Duodenal mucosa (tissue), 2 donors: ENCODE results near the gene CLEC4F.

Experiments
- H3K27ac ChIP-seq: one replicate; pipeline ENCODE4 v1.7.0; 2013; ENCODE audit warnings: low read depth, low read length
- H3K27me3 ChIP-seq, 2 donors: one replicate each; pipeline ENCODE4 v1.7.0; 2013; ENCODE audit warnings: low read length in 2 of 2, control low read depth in 1 of 2; ENCODE audit not compliant: insufficient read depth in 2 of 2, control insufficient read depth in 1 of 2
- H3K36me3 ChIP-seq, 2 donors: one replicate each; pipeline ENCODE4 v1.7.0; 2013; ENCODE audit warnings: low read length in 2 of 2, control low read depth in 1 of 2; ENCODE audit not compliant: insufficient read depth in 2 of 2, control insufficient read depth in 1 of 2
- H3K4me1 ChIP-seq, 2 donors: one replicate each; pipeline ENCODE4 v1.7.0; 2013; ENCODE audit warnings: low read length in 2 of 2, control low read depth in 1 of 2; ENCODE audit not compliant: insufficient read depth in 2 of 2, control insufficient read depth in 1 of 2
- H3K4me3 ChIP-seq, 2 donors: one replicate each; pipeline ENCODE4 v1.7.0; 2013; ENCODE audit warnings: low read length in 2 of 2, low read depth in 1 of 2
- H3K9ac ChIP-seq, 2 donors: one replicate each; pipeline ENCODE4 v1.7.0; 2013; ENCODE audit warnings: low read length in 2 of 2, low read depth in 1 of 2
- H3K9me3 ChIP-seq, 2 donors: one replicate each; pipeline ENCODE4 v1.7.0; 2013; ENCODE audit warnings: low read length in 2 of 2, control low read depth in 1 of 2; ENCODE audit not compliant: control insufficient read depth in 1 of 2

CLEC4F gene

GRCh38 chr2:70820499-70820898, at the start of gene CLEC4F:
Gene CLEC4F (minus strand): TSS chr2:70820599. CDS start chr2:70820523, 76 bp downstream.
- no peak within 1 kb of the TSS for H3K4me3 ChIP-seq
- no peak within 1 kb of the TSS for H3K9ac ChIP-seq
- H3K27me3 ChIP-seq = peaks cover 0 to 5% of the 10 kb centered on the region in 2 donors
- H3K36me3 ChIP-seq = no peaks in the 10 kb centered on the region
- H3K4me1 ChIP-seq = no peaks in the 10 kb centered on the region
- no peak within 1 kb of the TSS for H3K27ac ChIP-seq
- H3K9me3 ChIP-seq = no peaks in the 10 kb centered on the region

- Histone ChIP-seq H3K9me3 (no peaks in the 10 kb centered on the region), H3K4me1 (peaks cover 6 to 8% of the 10 kb centered on the region in 2 donors), H3K27ac (no peak overlapping the region), H3K27me3 (peaks cover 21 to 25% of the 10 kb centered on the region in 2 donors), H3K9ac (no peak overlapping the region), H3K4me3 (no peak overlapping the region), H3K36me3 (no peaks in the 10 kb centered on the region)
Measured at GRCh38 chr2:70868970-70869369, 48.6 kb upstream of the CLEC4F start.

- no peak overlapping the region for H3K9ac ChIP-seq
- H3K4me1 ChIP-seq = no peaks in the 10 kb centered on the region
- peaks cover 8 to 19% of the 10 kb centered on the region in 2 donors for H3K27me3 ChIP-seq
- no peak overlapping the region for H3K27ac ChIP-seq
- no peak overlapping the region for H3K4me3 ChIP-seq
- no peaks in the 10 kb centered on the region for H3K9me3 ChIP-seq
- H3K36me3 ChIP-seq = no peaks in the 10 kb centered on the region
Measured at GRCh38 chr2:70861777-70862625, 41.6 kb upstream of the CLEC4F start.

GRCh38 chr2:70855667-70856066, 35.3 kb upstream of the CLEC4F start:
- Histone ChIP-seq H3K27me3 (peaks cover 3 to 5% of the 10 kb centered on the region in 2 donors), H3K9ac (no peak overlapping the region), H3K27ac (no peak overlapping the region)

GRCh38 chr2:70854411-70854810, 34.0 kb upstream of the CLEC4F start:
- no peaks in the 10 kb centered on the region for H3K36me3 ChIP-seq
- H3K4me1 ChIP-seq = no peaks in the 10 kb centered on the region
- H3K27me3 ChIP-seq = no peaks in the 10 kb centered on the region
- H3K4me3 ChIP-seq = no peak overlapping the region
- no peaks in the 10 kb centered on the region for H3K9me3 ChIP-seq
- no peak overlapping the region for H3K27ac ChIP-seq
- no peak overlapping the region for H3K9ac ChIP-seq

More at GRCh38 chr2:70855667-70856066, 35.3 kb upstream of the CLEC4F start:
- Histone ChIP-seq H3K4me3 (no peak overlapping the region), H3K4me1 (no peaks in the 10 kb centered on the region), H3K9me3 (no peaks in the 10 kb centered on the region), H3K36me3 (no peaks in the 10 kb centered on the region)

GRCh38 chr2:70852824-70853223, 32.4 kb upstream of the CLEC4F start:
- H3K36me3 ChIP-seq = no peaks in the 10 kb centered on the region
- H3K27ac ChIP-seq = no peak overlapping the region
- H3K9me3 ChIP-seq = no peaks in the 10 kb centered on the region
- no peaks in the 10 kb centered on the region for H3K27me3 ChIP-seq
- H3K4me3 ChIP-seq = no peak overlapping the region
- no peak overlapping the region for H3K9ac ChIP-seq
- H3K4me1 ChIP-seq = no peaks in the 10 kb centered on the region

- no peaks in the 10 kb centered on the region for H3K36me3 ChIP-seq
- H3K9ac ChIP-seq = no peak overlapping the region
- H3K4me1 ChIP-seq = no peaks in the 10 kb centered on the region
- H3K27me3 ChIP-seq = no peaks in the 10 kb centered on the region
- no peaks in the 10 kb centered on the region for H3K9me3 ChIP-seq
- no peak overlapping the region for H3K27ac ChIP-seq
- H3K4me3 ChIP-seq = no peak overlapping the region
Measured at GRCh38 chr2:70851704-70852103, 31.3 kb upstream of the CLEC4F start.

- H3K27me3 ChIP-seq = no peaks in the 10 kb centered on the region
- H3K9me3 ChIP-seq = no peaks in the 10 kb centered on the region
- no peak overlapping the region for H3K27ac ChIP-seq
- H3K4me1 ChIP-seq = no peaks in the 10 kb centered on the region
- no peak overlapping the region for H3K9ac ChIP-seq
- no peak overlapping the region for H3K4me3 ChIP-seq
- H3K36me3 ChIP-seq = no peaks in the 10 kb centered on the region
Measured at GRCh38 chr2:70850925-70851324, 30.5 kb upstream of the CLEC4F start.

- no peaks in the 10 kb centered on the region for H3K4me1 ChIP-seq
- no peak overlapping the region for H3K4me3 ChIP-seq
- H3K9me3 ChIP-seq = no peaks in the 10 kb centered on the region
- no peaks in the 10 kb centered on the region for H3K27me3 ChIP-seq
- no peak overlapping the region for H3K9ac ChIP-seq
- H3K36me3 ChIP-seq = no peaks in the 10 kb centered on the region
- H3K27ac ChIP-seq = no peak overlapping the region
Measured at GRCh38 chr2:70842401-70842800, 22.0 kb upstream of the CLEC4F start.

GRCh38 chr2:70837980-70838925, 17.9 kb upstream of the CLEC4F start:
- no peak overlapping the region for H3K4me3 ChIP-seq
- H3K27me3 ChIP-seq = no peaks in the 10 kb centered on the region
- H3K27ac ChIP-seq = no peak overlapping the region
- H3K4me1 ChIP-seq = no peaks in the 10 kb centered on the region
- H3K9ac ChIP-seq = no peak overlapping the region
- H3K36me3 ChIP-seq = no peaks in the 10 kb centered on the region
- H3K9me3 ChIP-seq = no peaks in the 10 kb centered on the region
